Activated T-helper 1 cell treated with anti-CD3 and anti-CD28 coated beads, Interleukin-2, amount 50 U/mL, for 16 hours (primary cell): ENCODE data around the gene ARVCF.
A peak's percentile ranks its signal among the peaks of the same experiment; 100 is the strongest.

Source experiments
- DNase-seq, 2 donors: peaks; one replicate each; pipeline ENCODE4 v3.0.0-alpha.2; 2020; ENCODE audit warnings: low read depth in 1 of 2, low spot score in 1 of 2

ARVCF gene

DNA sequence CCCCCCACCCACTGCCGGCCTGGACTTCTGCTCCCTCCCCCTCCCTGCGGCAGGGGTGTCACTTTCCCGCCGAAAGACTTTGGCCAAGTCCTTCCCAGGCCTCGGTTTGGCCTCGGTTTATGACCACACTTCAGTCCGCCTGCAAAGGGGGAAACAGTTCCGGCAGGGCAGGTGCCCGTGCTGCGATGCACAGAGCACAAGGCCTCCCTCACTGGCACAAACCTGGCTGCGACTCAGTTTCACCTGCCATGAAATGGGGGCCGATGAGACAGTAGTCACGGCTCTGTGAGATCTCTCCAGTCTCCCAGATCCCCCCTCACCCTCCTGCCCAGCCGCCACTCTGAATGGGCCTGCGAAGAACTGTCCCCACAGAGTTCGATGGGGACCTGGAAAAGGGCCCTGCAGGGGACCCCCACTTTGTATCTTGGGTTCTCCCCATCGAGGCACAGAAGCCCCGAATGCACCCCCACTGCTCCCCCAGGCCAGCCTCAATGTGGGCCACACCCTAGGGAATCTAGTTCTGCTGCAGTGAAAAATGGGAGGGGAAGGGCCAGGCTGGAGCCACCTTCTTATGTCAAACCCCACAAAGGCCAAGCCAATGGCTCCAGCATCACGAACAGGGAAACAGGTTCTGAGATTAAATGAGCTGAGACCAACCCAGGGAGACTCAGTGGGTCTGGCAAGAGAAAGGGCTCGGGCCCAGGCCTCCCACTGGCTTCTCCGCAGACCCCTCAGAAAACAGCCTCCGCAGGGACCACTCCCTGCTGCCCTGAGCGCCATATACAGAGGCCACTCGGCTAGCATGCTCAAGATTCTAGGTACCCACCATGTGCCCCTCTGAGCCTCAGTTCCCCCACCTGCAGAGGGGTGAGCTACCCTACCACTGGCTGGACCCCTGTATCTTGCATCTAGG, 29.0 kb downstream of the ARVCF start:
- DNase-seq: no peak

DNA sequence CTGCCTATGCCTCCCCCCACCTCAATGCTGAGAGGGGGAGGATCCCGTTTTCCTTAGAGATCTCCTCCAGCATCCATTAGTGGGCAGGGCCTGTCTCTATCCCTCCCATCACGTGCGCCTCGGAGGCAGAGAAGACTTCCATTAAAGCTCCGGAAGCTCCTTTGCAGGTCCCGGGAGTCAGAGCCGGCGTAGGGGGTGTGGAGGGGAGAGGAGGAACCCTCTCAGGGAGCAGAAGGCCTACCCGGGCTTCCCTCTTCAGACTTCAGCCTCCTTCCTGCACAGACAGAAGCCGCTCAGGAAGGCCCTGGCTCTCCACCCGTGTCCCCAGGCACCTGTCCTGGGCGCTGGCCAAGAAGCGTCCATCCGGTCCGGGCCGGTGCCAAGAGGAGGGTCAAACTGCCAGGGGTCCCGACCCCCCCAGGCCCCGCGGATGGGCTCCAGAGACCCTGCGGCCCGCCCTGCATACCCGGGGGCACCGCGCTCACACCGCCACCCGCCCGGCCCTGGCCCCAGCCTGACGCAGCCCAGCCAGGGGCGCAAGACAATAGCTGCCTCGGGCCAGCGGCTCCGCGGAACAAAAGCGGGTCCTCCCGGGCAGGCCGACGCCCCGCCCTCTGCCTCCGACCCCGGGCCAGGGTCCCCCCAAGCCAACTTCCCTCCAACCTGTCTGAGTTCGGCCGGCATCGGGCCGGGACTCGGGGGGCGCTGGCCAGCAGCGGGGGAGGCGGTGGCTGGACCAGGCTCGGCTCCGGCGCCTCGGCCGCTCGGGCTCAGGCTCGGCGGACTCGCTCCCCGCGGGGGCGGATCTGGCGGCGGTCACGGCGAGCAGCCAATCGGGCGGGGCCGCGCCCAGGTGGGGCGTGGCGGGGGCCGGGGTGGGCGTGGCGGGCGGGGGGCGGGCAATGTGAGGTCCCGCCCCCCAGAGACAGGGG, 29.9 kb downstream of the ARVCF start:
- DNase-seq: peak; percentile 28 to 49

DNA sequence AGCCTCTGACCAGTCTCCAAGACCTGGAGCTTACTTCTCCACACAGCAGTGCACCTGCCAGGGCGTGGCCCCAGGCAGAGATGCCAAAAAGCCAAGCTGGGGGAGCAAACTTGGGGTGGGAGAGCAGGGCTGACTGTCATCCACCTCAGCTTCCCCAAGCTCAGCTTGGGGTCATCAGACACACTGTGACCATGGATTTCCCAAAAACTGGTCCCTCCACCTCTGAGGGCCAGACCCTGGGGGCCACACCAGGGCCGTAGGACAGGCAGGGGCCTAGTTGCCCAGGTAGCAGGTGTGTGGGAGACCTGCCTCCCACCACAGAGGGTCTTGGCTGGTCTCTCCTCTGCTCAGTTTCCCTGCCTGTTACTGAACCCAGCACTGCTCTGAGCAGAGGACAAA, 30.6 kb downstream of the ARVCF start:
- DNase-seq: no peak

DNA sequence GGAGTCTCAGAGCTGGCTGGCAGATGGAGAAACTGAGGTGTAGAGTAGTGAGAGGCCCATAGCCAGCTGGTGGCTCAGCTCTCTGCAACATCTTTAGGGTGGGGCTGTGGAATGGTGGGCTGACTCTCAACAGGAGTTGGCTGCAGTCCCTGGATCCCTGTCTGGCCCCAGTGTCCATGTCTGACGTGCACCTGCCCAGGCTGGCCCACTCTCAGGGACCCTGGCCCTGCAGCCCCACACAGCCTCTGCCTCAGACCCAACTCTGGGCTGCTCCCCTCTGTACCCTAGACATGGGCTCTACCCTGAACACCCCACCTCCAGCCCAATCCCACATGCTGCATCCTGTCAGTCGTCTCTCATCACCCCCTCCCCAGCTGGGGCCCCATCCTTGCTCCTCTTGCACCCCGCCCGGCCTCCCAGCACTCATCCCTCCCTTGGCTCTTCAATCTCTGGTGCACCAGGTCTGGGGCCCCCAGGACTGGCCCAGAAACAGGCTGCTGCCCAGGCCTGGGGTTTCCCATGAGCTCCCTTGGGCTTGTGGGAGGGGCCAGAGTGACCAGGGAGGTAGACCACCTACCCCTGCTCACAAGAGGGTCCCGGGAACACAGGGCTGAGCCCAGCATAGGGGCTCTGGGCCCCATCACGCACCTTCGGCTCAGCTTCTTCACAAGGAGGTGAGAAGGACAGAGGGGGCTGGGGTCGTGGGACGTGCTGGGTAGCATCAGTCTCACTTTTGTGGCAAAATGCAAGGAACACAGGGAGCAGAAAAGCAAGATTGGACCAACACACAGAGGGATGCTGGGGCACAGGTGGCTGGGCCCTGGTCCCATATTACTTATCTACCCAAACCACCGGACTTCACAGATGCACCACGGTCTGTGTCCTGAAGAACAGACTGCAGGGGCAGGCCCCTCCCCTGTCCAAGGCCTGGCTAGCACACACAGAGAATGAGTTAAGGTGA, 31.5 kb downstream of the ARVCF start:
- no peak for DNase-seq

DNA sequence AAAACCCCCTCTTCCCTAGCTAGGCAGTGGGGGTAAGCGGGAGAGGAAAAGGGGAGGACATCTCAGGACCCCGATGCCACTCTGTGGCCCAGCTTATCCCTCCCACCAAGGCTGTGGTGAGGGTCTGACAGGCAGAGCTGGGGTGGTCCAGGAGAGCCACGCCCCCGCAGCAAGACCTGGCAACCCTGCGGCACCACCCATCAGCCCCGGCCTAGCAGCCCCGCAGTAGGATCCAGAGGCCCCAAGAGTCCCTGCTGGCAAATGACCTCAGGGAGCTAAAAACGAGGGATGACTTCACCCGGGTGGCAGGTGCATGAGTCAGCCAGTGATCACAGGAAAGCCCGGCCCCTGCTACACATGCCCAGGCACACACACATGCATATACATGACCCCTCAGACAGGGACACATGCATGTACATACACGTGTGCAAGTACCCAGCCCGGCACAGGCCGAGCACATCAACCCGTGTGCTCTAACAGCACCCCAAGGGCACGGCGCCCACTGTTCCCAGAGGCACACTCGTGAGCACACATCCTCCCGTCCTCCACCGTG, 32.3 kb downstream of the ARVCF start:
- DNase-seq: no peak

DNA sequence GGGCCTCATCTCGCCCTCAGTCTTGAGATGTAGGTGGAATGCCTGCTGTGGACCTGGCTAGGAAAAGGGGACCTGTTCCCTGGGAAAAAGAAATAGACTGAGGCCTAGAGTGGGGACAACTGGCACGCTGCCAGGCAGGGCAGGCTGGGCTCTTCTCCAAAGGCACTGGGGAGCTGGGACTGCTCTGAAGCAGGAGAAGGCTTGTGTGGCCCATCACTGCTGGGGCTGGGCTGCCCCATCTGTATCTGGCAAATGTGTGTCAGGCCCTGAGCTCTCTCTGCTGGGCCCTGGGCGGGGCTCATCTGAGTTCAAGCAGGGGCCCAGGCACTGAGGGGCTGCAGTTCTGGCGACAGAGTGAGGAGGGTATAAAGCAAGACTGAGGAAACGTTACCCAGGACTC, 32.9 kb downstream of the ARVCF start:
- DNase-seq: no peak

DNA sequence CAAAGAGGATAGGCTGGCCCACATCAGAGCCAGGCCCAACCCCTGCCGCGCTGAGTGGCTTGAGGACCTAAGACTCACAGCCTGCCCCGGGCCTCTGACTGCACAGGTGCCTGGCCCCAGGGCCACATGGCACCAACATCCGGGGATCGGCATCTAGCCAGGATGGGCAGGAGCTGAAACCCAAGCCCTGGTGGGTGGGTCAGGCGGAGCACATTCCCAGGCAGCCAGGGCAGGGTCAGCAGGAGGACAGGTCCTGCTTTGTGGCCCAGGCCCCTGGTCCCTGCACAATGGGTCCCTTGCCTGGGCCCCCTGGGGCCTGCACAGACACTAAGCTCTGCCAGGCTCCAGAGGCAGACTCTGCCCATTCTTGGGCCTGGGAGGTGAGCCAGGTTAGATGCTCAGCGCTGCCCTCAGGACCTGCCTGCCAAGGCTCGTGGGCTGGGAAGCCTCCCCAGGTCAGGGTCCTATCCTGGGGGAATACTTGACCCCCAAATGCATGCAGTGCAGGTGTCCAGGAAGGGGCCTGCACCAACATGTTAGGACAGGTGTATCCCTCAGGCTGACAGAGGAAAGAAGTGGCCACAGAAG, 33.5 kb downstream of the ARVCF start:
- DNase-seq: no peak

DNA sequence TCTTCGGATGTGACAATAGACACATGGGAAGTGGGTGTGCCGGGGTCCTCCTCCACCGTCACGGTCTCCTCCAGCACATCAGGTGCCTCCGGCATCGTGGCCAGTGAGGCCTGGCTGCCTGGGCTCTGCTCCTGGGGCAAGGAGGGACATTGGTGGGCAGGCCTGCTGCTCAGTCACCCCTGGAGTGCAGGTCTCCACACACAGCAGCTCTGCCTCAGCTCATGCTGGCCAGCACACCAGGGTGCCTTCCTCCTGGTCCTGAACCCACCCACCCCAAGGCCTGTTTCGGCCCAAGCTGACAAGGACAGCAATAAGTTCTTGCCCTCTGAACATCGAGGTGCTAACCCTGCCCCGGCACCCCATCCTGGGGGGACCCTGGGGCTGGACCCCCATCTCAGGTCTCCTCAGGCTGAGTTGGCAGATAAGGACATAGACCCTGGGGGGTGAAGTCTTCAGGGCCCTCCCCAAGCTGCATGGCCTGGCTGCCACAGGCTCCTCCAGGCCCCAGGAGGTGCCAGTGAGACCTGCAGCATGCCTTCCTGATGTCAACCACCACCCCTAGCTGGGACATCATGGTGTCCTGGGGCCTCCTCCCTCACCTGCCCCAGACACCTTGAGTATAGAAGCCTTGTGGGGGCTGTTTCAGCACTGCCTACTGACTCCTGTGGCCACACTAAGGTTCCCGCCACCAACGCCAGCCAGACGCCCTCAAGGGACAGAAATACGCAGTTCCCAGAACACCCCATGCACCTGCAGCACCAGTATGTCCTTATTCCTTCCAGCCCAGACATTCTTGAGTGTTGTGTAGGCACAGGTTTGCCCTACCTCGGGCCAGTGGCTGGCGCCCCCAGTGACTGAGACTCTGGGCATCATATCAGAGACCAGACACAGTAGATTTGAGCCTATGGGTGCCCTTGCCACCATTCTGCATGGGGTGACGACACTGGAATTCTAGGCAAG, 34.4 kb downstream of the ARVCF start:
- no peak for DNase-seq

DNA sequence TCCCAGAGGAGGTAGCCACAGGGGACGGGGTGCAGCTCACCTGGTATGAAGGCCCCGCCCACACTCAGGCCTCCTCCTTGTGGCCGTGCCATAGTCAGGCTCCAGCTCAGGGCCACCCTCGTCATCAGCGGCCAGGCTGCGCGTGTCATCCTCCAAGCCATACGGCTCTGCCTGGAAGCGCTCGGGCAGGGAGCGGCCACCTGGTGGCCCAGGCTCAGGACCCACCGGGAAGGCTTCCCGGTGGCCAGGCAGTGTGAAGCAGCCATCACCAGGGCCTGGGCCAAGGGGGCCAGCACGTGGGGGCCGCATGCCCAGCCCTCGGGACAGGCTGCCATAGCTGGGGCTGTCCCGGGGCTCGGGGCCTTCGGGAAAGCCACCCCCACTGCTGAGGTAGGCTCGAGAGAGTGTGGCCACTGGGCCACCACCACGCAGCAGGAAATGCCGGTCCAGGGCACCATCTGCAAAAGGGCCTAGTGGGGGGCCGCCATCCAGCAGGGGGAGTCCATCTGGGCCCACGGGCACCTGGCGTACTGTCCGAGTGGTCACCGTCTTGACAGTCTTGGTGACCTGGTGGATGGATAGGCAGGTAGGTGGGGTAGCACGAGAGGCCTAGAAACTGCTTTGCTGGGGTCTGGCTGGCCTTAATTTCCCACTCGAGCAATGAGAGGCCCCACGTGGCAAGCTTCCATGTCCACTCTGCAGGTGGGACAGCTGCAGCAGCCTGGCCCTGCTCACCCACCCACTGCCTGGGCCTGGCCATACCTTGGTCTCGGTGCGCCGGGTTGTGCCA, 35.3 kb downstream of the ARVCF start:
- DNase-seq: no peak

DNA sequence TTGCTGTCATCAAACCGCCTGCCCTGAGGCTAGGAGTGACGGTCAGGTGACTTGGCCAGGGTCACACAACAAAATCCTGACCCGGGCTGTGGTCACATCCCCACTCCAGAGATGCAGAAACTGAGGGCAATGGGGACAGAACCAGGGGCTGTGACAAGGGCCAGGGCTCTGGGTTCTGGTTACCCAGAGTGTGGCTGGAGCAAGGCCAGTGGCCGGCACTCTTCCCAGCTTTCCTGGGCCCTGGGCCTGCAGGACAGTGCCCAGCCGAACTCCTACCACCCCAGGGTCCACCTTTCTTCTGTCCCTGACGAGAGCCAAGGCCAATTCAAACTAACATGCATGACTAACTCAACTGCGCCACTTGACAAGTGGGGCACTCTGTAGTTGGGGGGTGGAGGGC, 35.9 kb downstream of the ARVCF start:
- no peak for DNase-seq

DNA sequence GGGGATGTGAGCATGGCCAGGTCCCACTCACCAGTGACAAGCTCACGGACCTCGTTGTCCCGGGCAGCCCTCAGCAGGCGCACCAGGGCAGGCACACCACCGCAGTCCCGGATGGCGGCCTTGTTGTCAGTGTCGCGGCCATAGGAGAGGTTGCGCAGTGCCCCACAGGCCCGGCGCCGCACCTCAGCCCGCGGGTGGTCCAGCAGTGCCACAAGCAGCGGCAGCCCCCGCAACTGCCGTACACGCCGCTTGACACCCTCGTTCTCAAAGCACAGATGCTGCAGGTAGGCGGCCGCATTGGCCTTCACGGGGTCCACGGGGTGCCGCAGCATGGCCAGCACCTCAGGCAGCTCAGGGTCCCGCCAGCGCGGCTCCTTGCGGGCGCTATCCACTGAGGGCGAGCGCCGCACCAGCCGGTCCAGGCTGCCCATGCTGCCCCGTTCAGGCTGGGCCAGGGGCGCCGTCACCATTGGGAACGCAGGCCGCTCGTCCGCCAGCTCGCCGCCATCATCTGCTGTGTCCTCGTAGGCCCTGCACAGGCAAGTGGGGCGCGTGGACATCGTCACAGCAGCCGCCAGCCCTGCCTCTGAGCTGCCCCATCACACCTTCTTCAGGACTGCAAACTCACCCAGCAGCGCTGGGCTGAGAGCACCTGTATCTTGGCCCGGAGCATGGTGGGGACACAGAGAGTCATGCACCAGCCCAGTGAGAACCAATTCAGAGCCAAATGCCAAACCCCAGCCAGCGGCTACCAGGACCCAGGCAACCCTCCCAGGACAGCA, 36.7 kb downstream of the ARVCF start:
- DNase-seq: no peak

DNA sequence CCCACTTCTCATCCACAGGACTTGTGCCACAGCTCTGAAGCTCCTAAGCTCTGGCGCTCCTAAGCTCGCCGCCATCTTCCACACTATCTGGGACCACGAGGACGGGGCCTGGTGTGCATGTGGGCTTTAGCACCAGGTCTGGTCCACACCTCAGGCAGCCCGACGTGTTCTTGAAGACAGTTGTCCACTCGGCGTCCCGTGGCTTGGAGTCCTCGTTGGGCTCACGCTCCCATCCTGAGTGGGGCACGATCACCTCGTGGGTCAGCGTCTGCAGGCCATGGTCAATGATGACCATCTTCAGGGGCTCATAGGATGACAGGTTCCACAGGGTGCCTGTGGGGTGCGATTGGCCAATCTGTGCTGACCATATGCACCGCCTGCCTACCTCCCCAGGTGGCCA, 37.9 kb downstream of the ARVCF start:
- no peak for DNase-seq

DNA sequence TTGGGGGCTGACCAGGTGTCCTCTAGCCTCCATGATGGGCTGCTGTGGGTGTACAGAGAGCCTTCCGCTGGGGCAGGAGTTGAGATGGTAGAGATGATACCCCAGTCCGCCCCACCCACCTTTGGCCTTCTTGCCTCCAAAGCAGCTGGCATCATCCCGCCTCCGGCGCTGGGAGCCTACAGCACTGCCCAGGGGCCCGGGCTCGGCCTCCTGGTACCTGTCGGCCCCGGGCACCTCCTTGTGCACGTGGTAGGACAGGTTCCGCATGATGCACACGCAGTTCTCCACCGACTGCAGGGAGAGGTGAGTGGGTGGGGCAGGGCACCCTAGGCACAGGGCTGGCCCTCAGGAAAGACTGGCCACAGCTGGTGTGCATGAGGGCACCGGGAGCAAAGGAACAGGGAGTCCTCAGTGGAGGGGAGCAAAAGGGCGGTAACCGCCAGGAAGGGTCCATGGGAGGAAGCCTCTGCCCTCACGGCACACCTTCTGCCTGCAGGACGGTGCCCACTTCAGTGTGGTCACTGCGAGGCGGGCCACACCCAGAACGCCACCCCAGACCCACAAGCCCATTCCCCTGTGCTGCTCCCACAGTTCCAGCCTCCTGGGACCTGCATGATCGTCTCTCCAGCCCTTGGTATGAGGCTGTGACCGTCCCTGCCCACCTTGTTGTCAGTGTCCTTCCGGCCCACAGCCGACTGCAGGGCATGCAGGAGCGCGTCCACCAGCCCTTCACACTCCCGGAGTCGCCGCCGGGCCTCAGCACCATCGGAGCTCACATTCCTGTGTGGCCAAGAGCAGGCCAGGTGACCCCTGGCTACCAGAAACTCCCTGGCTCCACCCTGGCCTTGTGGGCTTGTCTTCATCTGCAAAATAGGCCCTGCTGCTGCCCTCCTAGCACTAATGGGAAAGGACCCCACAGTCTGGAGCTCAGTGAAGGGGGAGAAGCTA, 39.1 kb downstream of the ARVCF start:
- DNase-seq: no peak

DNA sequence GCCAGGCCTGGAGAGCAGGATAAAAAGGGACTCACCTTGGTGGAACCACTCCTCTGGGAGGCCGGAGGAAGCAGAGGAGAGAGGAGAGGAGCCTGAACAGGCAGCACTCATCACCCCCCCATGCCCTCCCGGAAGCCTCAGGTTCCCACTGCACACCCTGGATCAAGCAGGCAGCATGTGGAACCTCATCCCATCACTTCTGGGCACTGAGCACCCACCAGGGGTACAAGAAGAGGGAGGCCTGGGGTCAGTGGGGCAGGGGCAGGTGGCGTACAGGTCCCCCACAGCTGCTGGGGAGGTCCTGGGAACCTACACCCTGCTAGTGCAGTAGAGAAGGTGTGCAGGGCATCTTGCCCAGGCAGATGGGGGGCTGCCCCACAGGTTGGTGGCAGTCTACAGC, 40.0 kb downstream of the ARVCF start:
- no peak for DNase-seq

DNA sequence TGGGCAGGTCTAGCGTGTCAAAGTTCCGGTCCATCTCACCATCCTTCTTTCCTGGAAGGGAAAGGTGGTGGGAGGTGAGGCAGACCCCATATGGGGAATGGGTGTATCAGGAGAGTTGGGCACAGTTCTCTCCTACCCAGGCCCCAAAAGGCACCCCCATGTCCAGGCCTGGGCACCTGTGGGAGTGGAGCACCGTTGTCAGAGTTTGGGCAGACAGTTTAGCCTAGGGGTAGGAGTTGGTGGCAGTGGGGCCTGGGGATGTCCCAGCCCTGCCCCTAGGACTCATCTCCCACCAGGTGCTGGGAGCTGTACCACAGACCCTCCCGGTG, 41.0 kb downstream of the ARVCF start:
- no peak for DNase-seq

DNA sequence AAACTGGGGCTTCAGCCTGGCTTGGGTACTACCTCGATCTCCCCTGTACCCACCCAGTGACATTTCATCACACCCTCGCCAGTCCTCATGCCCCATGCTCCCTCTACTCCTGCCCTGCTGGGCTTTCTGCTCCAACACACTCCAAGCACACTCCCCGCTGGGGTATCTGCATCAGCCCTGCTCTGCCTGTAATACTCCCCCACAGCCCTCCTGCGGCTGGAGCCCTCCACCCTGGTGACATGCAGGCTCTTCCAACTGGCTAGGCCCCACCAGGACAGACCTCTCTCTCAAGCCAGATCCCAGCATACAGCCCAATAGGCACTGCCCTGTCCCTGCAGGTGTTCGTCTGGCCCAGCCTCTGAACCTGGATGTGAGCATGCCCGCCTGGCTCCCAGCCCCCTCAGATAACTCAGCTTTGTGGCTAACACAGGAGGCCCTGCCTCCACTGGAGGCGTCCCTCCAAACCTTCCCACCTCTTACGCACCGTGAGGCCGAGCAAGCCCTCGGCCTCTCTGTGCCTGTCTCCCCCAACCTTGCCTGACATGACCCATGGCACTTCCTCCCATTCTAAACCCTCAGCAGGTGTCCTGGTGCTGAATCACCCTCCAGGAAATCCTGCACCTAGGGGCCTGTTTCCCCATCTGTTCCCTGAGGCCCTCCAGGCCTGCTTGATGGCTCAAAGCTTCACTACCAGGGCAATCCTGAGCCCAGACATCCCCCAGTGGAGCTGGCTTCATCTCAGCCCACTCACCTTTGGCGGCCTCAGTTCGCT, 41.5 kb downstream of the ARVCF start:
- DNase-seq: no peak
